K562 (cell line): ENCODE results near the gene MED20. TPM values are rescaled to one million over a fixed set of nuclear protein-coding genes. Genes with fewer than 3 reads are reported as not detected.

Experiments used
- FIP1L1 ChIP-seq: fragments of 200-400 bp; formaldehyde crosslinking; IDR thresholded peaks from 2 replicates; pipeline ENCODE4 v1.6.1; 2018; ENCODE audit warnings: mild to moderate bottlenecking, low read depth, low read length; ENCODE audit not compliant: poor library complexity, severe bottlenecking
- GTF2A2 ChIP-seq: IDR thresholded peaks from 2 replicates; pipeline ENCODE4 v1.6.1; 2016; ENCODE audit warnings: mild to moderate bottlenecking, missing genetic modification characterization, missing compliant biosample characterization
- HINFP ChIP-seq: fragments of 450-650 bp; conservative IDR thresholded peaks from 2 replicates; pipeline ENCODE4 v1.6.1; 2016; ENCODE audit warnings: missing genetic modification characterization, low read depth, mild to moderate bottlenecking, control low read depth, missing compliant biosample characterization
- HNRNPH1 ChIP-seq: fragments of 200-400 bp; formaldehyde crosslinking; optimal IDR thresholded peaks from 2 replicates; pipeline ENCODE3; 2017; ENCODE audit warnings: low read depth, mild to moderate bottlenecking, low read length, moderate library complexity
- NCOA1 ChIP-seq: fragments of 450-650 bp; IDR thresholded peaks from 2 replicates; pipeline ENCODE4 v1.6.1; 2016; ENCODE audit warnings: low read depth
- PHF20 ChIP-seq: fragments of 450-650 bp; IDR thresholded peaks from 2 replicates; pipeline ENCODE4 v1.6.1; 2018; ENCODE audit not compliant: partially characterized antibody
- POLR3A ChIP-seq: IDR thresholded peaks from 2 replicates; pipeline ENCODE4 v1.6.1; 2011; ENCODE audit warnings: borderline replicate concordance, mild to moderate bottlenecking, moderate library complexity; ENCODE audit not compliant: insufficient read length, insufficient read depth; ENCODE audit errors: extremely low read depth
- PREB ChIP-seq: sonication (generic); formaldehyde crosslinking; IDR thresholded peaks from 2 replicates; pipeline ENCODE4 v1.8.1; 2023; ENCODE audit warnings: mild to moderate bottlenecking, missing genetic modification reagents
- RCOR1 ChIP-seq, 2 experiments: IDR thresholded peaks; 2 replicates each; pipeline ENCODE4 v1.6.1; 2012; ENCODE audit warnings: low read depth in 2 of 2, low read length in 2 of 2, borderline replicate concordance in 1 of 2, improper control_type of control experiment in 1 of 2
- SIRT6 ChIP-seq: IDR thresholded peaks from one replicate; pipeline ENCODE4 v1.6.1; 2012; ENCODE audit warnings: low read depth, mild to moderate bottlenecking, control low read depth, inconsistent platforms, low read length, moderate library complexity
- STAT5B ChIP-seq: fragments of 250-450 bp; sonication (Bioruptor Pico); IDR thresholded peaks from 2 replicates; pipeline ENCODE4 v1.8.0; 2021; ENCODE audit warnings: mild to moderate bottlenecking, inconsistent platforms
- YY1 ChIP-seq, 3 experiments: IDR thresholded peaks; 2 replicates each; pipeline ENCODE4 v1.6.1; 2011; ENCODE audit warnings: low read length in 2 of 3, mild to moderate bottlenecking in 2 of 3, moderate library complexity in 2 of 3, borderline replicate concordance in 1 of 3, control low read depth in 1 of 3, low read depth in 1 of 3; ENCODE audit not compliant: insufficient read depth in 3 of 3, insufficient replicate concordance in 2 of 3, control insufficient read depth in 1 of 3, insufficient read length in 1 of 3; ENCODE audit errors: extremely low read depth in 1 of 3
- polyA plus RNA-seq, 8 experiments: library from polyadenylated mRNA; depleted of rRNA in 4 of 8; stranded (reverse) in 5 of 8; unstranded in 3 of 8; fragments of >200 nt; fragmentation: Nextera tagmentation in 2 of 8; fragmentation: Illumina TruSeq in 1 of 8; extraction: Ambion mirVana in 2 of 8; extraction: Trizol in 1 of 8; gene quantifications; 2 replicates each; pipeline versions ENCODE4 v1.2.1 to v1.2.3, GENCODE V29; 2011 to 2014; ENCODE audit warnings: inconsistent platforms in 1 of 8, missing spikeins in 1 of 8
- total RNA-seq, 7 experiments: library from RNA; depleted of rRNA in 6 of 7; stranded (reverse); fragments of >200 nt in 6 of 7; fragmentation: Illumina TruSeq in 2 of 7; extraction: Trizol in 2 of 7; gene quantifications; 2 replicates each; pipeline versions ENCODE4 v1.2.1 to v1.2.3, GENCODE V29; 2011 to 2021; ENCODE audit warnings: low replicate concordance in 1 of 7
- TF ChIP-seq, protein P1 (sequence below): sonication (generic); formaldehyde crosslinking; IDR thresholded peaks from 2 replicates; pipeline ENCODE4 v1.8.0; 2022; ENCODE audit warnings: missing genetic modification reagents, mild to moderate bottlenecking, moderate library complexity, borderline replicate concordance
- TF ChIP-seq, protein P2 (sequence below): fragments of 450-650 bp; formaldehyde crosslinking; IDR thresholded peaks from 2 replicates; pipeline ENCODE4 v1.4.0; 2020; ENCODE audit warnings: mild to moderate bottlenecking
- TF ChIP-seq, protein P3 (sequence below): IDR thresholded peaks from 2 replicates; pipeline ENCODE4 v1.6.1; 2011; ENCODE audit warnings: borderline replicate concordance, low read depth, mild to moderate bottlenecking, moderate library complexity, low read length; ENCODE audit not compliant: insufficient read depth, poor library complexity, severe bottlenecking

Gene MED20
- total and polyA plus RNA-seq, 9 of the 15 experiments (the other 6 are each of a cell fraction or from before 2014, with no cell fraction given) = 27.3 to 80.9 (median 46.0) TPM

GRCh38 chr6:41894366-41895299 lies 26.3 kb downstream of the MED20 start (continued):
- TF ChIP-seq YY1 (IDR thresholded peaks at IDR 0.05; ENCODE audit: borderline replicate concordance in 1 of 3, control insufficient read depth in 1 of 3, extremely low read depth in 1 of 3, insufficient read depth in 3 of 3, insufficient read length in 1 of 3, insufficient replicate concordance in 2 of 3, low read depth in 1 of 3, low read length in 2 of 3) (no peak), STAT5B (CRISPR knock-in tag) (no peak), PREB (CRISPR knock-in tag) (no peak), SIRT6 (no peak), POLR3A (no peak), FIP1L1 (no peak), GTF2A2 (tag) (no peak), PHF20 (peak; percentile 22), NCOA1 (peak; percentile 22; the same call in 1 of the 2 replicates), HNRNPH1 (no peak), HINFP (tag) (no peak; the same call in 1 of the 2 replicates), RCOR1 (IDR thresholded peaks at IDR 0.05; ENCODE audit: borderline replicate concordance in 1 of 2, low read depth in 2 of 2, low read length in 2 of 2) (no peak)
- TF ChIP-seq, protein P1, sequence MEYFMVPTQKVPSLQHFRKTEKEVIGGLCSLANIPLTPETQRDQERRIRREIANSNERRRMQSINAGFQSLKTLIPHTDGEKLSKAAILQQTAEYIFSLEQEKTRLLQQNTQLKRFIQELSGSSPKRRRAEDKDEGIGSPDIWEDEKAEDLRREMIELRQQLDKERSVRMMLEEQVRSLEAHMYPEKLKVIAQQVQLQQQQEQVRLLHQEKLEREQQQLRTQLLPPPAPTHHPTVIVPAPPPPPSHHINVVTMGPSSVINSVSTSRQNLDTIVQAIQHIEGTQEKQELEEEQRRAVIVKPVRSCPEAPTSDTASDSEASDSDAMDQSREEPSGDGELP (CRISPR knock-in tag) = no peak
- TF ChIP-seq, protein P2, sequence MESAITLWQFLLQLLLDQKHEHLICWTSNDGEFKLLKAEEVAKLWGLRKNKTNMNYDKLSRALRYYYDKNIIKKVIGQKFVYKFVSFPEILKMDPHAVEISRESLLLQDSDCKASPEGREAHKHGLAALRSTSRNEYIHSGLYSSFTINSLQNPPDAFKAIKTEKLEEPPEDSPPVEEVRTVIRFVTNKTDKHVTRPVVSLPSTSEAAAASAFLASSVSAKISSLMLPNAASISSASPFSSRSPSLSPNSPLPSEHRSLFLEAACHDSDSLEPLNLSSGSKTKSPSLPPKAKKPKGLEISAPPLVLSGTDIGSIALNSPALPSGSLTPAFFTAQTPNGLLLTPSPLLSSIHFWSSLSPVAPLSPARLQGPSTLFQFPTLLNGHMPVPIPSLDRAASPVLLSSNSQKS (CRISPR knock-in tag) = no peak
- TF ChIP-seq, protein P3, sequence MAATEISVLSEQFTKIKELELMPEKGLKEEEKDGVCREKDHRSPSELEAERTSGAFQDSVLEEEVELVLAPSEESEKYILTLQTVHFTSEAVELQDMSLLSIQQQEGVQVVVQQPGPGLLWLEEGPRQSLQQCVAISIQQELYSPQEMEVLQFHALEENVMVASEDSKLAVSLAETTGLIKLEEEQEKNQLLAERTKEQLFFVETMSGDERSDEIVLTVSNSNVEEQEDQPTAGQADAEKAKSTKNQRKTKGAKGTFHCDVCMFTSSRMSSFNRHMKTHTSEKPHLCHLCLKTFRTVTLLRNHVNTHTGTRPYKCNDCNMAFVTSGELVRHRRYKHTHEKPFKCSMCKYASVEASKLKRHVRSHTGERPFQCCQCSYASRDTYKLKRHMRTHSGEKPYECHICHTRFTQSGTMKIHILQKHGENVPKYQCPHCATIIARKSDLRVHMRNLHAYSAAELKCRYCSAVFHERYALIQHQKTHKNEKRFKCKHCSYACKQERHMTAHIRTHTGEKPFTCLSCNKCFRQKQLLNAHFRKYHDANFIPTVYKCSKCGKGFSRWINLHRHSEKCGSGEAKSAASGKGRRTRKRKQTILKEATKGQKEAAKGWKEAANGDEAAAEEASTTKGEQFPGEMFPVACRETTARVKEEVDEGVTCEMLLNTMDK = peak; percentile 44
